Glomerular visceral epithelial cell (primary cell): ENCODE data around the gene MAD1L1.
"Not testable (repeated sequence)": the region's sequence is repeated elsewhere in the genome, so short reads cannot be mapped to it uniquely, and the experiment has no call there.

Experiments used
- DNase-seq: peaks from one replicate; pipeline ENCODE4 v3.0.0-alpha.2; 2016; ENCODE audit errors: extremely low spot score

Gene MAD1L1

GRCh38 chr7:1885465-1886226 is 347.1 kb downstream of the MAD1L1 start:
- no peak for DNase-seq

- no peak for DNase-seq
Measured at GRCh38 chr7:1884583-1885350, 348.0 kb downstream of the MAD1L1 start.

- DNase-seq, result no peak
Measured at GRCh38 chr7:1883834-1884582, 348.7 kb downstream of the MAD1L1 start.

GRCh38 chr7:1883031-1883761 is 349.5 kb downstream of the MAD1L1 start:
- peak; percentile 87 for DNase-seq

- DNase-seq, result no peak
Measured at GRCh38 chr7:1882451-1882850, 350.3 kb downstream of the MAD1L1 start.

GRCh38 chr7:1881946-1882345 is 350.8 kb downstream of the MAD1L1 start:
- no peak for DNase-seq

- DNase-seq, result not testable (repeated sequence)
Measured at GRCh38 chr7:1876641-1877040, 356.1 kb downstream of the MAD1L1 start.

- not testable (repeated sequence) for DNase-seq
Measured at GRCh38 chr7:1875392-1876199, 357.1 kb downstream of the MAD1L1 start.

GRCh38 chr7:1874590-1875391 is 358.0 kb downstream of the MAD1L1 start:
- DNase-seq, result not testable (repeated sequence)

GRCh38 chr7:1873857-1874589 is 358.7 kb downstream of the MAD1L1 start:
- DNase-seq, result no peak

GRCh38 chr7:1873421-1873820 is 359.3 kb downstream of the MAD1L1 start:
- DNase-seq, result no peak

- no peak for DNase-seq
Measured at GRCh38 chr7:1873070-1873405, 359.7 kb downstream of the MAD1L1 start.

- no peak for DNase-seq
Measured at GRCh38 chr7:1872191-1873069, 360.3 kb downstream of the MAD1L1 start.

- DNase-seq, result no peak
Measured at GRCh38 chr7:1869452-1870130, 363.2 kb downstream of the MAD1L1 start.

- DNase-seq, result no peak
Measured at GRCh38 chr7:1868516-1869165, 364.1 kb downstream of the MAD1L1 start.

- DNase-seq, result no peak
Measured at GRCh38 chr7:1867370-1868260, 365.1 kb downstream of the MAD1L1 start.
